CD14-positive monocyte (primary cell): ENCODE data around the gene NDUFS2. TPM values are rescaled to one million over a fixed set of nuclear protein-coding genes. Genes with fewer than 3 reads are reported as not detected.
"Not testable (repeated sequence)": the region's sequence is repeated elsewhere in the genome, so short reads cannot be mapped to it uniquely, and the experiment has no call there.

Experiments used
- DNase-seq, 3 donors: peaks; one replicate each; pipeline ENCODE4 v3.0.0-alpha.2; 2011 to 2022
- H2AFZ ChIP-seq: 2 replicates; pipeline ENCODE4 v1.6.0; 2012; ENCODE audit warnings: mild to moderate bottlenecking, low read depth, low read length, inconsistent platforms; ENCODE audit not compliant: insufficient read depth, poor library complexity, severe bottlenecking
- H3K27ac ChIP-seq, 2 donors: 1 replicate in 1 of 2; 2 replicates in 1 of 2; pipeline ENCODE4 v1.5.1; 2012 to 2013; ENCODE audit warnings: low read length in 2 of 2, control low read depth in 1 of 2, inconsistent platforms in 1 of 2, low read depth in 1 of 2, mild to moderate bottlenecking in 1 of 2
- H3K27me3 ChIP-seq, 2 donors: one replicate each; pipeline versions ENCODE4 v1.6.0 to v1.6.1; 2011 to 2013; ENCODE audit warnings: low read length in 2 of 2; ENCODE audit not compliant: control insufficient read depth in 2 of 2, insufficient read depth in 2 of 2
- H3K36me3 ChIP-seq, 2 donors: replicated peaks in 1 of 2; 1 replicate in 1 of 2; 2 replicates in 1 of 2; pipeline versions ENCODE4 v1.5.1 to v1.6.1; 2012 to 2013; ENCODE audit warnings: low read length in 2 of 2, control low read depth in 1 of 2, inconsistent platforms in 1 of 2, mild to moderate bottlenecking in 1 of 2; ENCODE audit not compliant: insufficient read depth in 2 of 2, control insufficient read depth in 1 of 2
- H3K4me1 ChIP-seq, 2 donors: 1 replicate in 1 of 2; 2 replicates in 1 of 2; pipeline versions ENCODE4 v1.5.1 to v1.6.1; 2012 to 2013; ENCODE audit warnings: low read length in 2 of 2, control low read depth in 1 of 2, inconsistent platforms in 1 of 2, mild to moderate bottlenecking in 1 of 2, moderate library complexity in 1 of 2; ENCODE audit not compliant: insufficient read depth in 2 of 2, control insufficient read depth in 1 of 2
- H3K4me2 ChIP-seq: replicated peaks from 2 replicates; pipeline ENCODE3; 2012; ENCODE audit warnings: low read length, moderate library complexity, mild to moderate bottlenecking; ENCODE audit not compliant: poor library complexity, severe bottlenecking; ENCODE audit errors: extremely low read depth
- H3K4me3 ChIP-seq, 3 experiments: fragments of 200-600 bp in 1 of 3; sonication (generic) in 1 of 3; replicated peaks in 1 of 3; 1 replicate in 2 of 3; 2 replicates in 1 of 3; pipeline ENCODE4 v1.5.1; 2011 to 2013; ENCODE audit warnings: low read length in 3 of 3, mild to moderate bottlenecking in 3 of 3, control low read depth in 2 of 3, low read depth in 2 of 3, inconsistent platforms in 1 of 3, moderate library complexity in 1 of 3
- H3K79me2 ChIP-seq: 2 replicates; pipeline ENCODE4 v1.6.0; 2012; ENCODE audit warnings: mild to moderate bottlenecking, control low read depth, inconsistent platforms, low read length, moderate library complexity; ENCODE audit not compliant: insufficient read depth
- H3K9ac ChIP-seq: 2 replicates; pipeline ENCODE4 v1.6.0; 2017; ENCODE audit warnings: low read length, mild to moderate bottlenecking; ENCODE audit not compliant: insufficient read depth, poor library complexity, severe bottlenecking
- H3K9me3 ChIP-seq, 2 donors: replicated peaks in 1 of 2; 1 replicate in 1 of 2; 2 replicates in 1 of 2; pipeline versions ENCODE4 v1.5.1 to v1.6.1; 2012 to 2013; ENCODE audit warnings: low read length in 2 of 2, control low read depth in 1 of 2; ENCODE audit not compliant: control insufficient read depth in 1 of 2, insufficient read depth in 1 of 2
- H4K20me1 ChIP-seq: 2 replicates; pipeline ENCODE4 v1.6.0; 2012; ENCODE audit warnings: mild to moderate bottlenecking, low read length, control low read depth, moderate library complexity; ENCODE audit not compliant: insufficient read depth
- H3K27ac Mint-ChIP-seq, 7 donors: one replicate each; pipeline ENCODE4 v1.8.0; 2020; ENCODE audit warnings: mild to moderate bottlenecking in 7 of 7, mixed read lengths in 7 of 7, moderate library complexity in 6 of 7, inconsistent platforms in 2 of 7
- H3K27me3 Mint-ChIP-seq, 3 donors: one replicate each; pipeline ENCODE4 v1.8.0; 2021 to 2022; ENCODE audit warnings: low read depth in 3 of 3, mild to moderate bottlenecking in 3 of 3, mixed read lengths in 3 of 3, moderate library complexity in 3 of 3, inconsistent platforms in 1 of 3
- H3K36me3 Mint-ChIP-seq, 2 donors: one replicate each; pipeline ENCODE4 v1.8.0; 2020; ENCODE audit warnings: mixed read lengths in 2 of 2, inconsistent platforms in 1 of 2, mild to moderate bottlenecking in 1 of 2
- H3K4me1 Mint-ChIP-seq: one replicate; pipeline ENCODE4 v1.8.0; 2020; ENCODE audit warnings: mild to moderate bottlenecking, mixed read lengths
- H3K4me3 Mint-ChIP-seq, 2 donors: one replicate each; pipeline ENCODE4 v1.8.0; 2020; ENCODE audit warnings: mild to moderate bottlenecking in 2 of 2, mixed read lengths in 2 of 2, moderate library complexity in 1 of 2
- H3K9me3 Mint-ChIP-seq, 7 donors: one replicate each; pipeline ENCODE4 v1.8.0; 2020 to 2022; ENCODE audit warnings: mixed read lengths in 7 of 7, mild to moderate bottlenecking in 6 of 7, moderate library complexity in 6 of 7, inconsistent platforms in 2 of 7
- CTCF ChIP-seq: fragments of 200-600 bp; IDR thresholded peaks from one replicate; pipeline ENCODE4 v1.8.0; 2022; ENCODE audit warnings: antibody characterized with exemption, mild to moderate bottlenecking
- WGBS: methylation state at CpG from one replicate; pipeline ENCODE4 v1.1.5; 2013; ENCODE audit warnings: missing lambda C conversion rate; ENCODE audit not compliant: insufficient coverage; 5-methylcytosine and 5-hydroxymethylcytosine counted together
- intact Hi-C, 2 donors: fragments of 100-400 bp; cut with micrococcal nuclease; formaldehyde crosslinking; loops; one replicate each; pipeline versions ENCODE4 v1.15.0 to v1.15.1; 2023
- polyA plus RNA-seq, 3 donors: library from polyadenylated mRNA; depleted of rRNA in 1 of 3; unstranded in 2 of 3; stranded (reverse) in 1 of 3; fragments of 300-500 nt in 2 of 3; fragments of >200 nt in 1 of 3; fragmentation: Illumina TruSeq in 2 of 3; gene quantifications; 1 replicate in 2 of 3; 2 replicates in 1 of 3; pipeline ENCODE4 v1.2.3, GENCODE V29; 2012 to 2021

Gene NDUFS2
- polyA plus RNA-seq, 3 donors, result 87.5 to 119 (median 101) TPM

GRCh38 chr1:161250829-161251228 lies 48.7 kb downstream of the NDUFS2 start:
- Histone ChIP-seq H3K4me2 (no peak overlapping the region), H4K20me1 (no peaks in the 10 kb centered on the region), H3K4me1 (no peaks in the 10 kb centered on the region), H3K9me3 (no peaks in the 10 kb centered on the region), H3K9ac (no peak overlapping the region), H3K4me3 (no peak overlapping the region), H3K79me2 (no peaks in the 10 kb centered on the region), H3K36me3 (no peaks in the 10 kb centered on the region), H3K27ac (no peak overlapping the region), H3K27me3 (no peaks in the 10 kb centered on the region), H2AFZ (no peak overlapping the region)
- TF ChIP-seq CTCF, result no peak
- no peaks in the 10 kb centered on the region for H3K36me3 Mint-ChIP-seq
- intact Hi-C loops, result no loop called here
- H3K4me1 Mint-ChIP-seq, result peaks cover 5% of the 10 kb centered on the region
- 96% methylated on average over 4 of the region's 7 CpGs for WGBS
- H3K4me3 Mint-ChIP-seq, result no peak overlapping the region
- peaks cover 0 to 4% (median 3%) of the 10 kb centered on the region in 3 donors for H3K27me3 Mint-ChIP-seq
- no peak overlapping the region for H3K27ac Mint-ChIP-seq
- H3K9me3 Mint-ChIP-seq, result peaks cover 6 to 17% (median 8%) of the 10 kb centered on the region in 7 donors
- DNase-seq, result no peak

- Mint-ChIP-seq H3K36me3 (no peaks in the 10 kb centered on the region), H3K27me3 (peaks cover 0 to 4% (median 3%) of the 10 kb centered on the region in 3 donors)
- intact Hi-C loops, result no loop called here
Measured at GRCh38 chr1:161251579-161251978, 49.4 kb downstream of the NDUFS2 start.

GRCh38 chr1:161255302-161255701 lies 53.1 kb downstream of the NDUFS2 start:
- H3K27ac ChIP-seq, H2AFZ ChIP-seq, H3K4me3 Mint-ChIP-seq, H3K27ac Mint-ChIP-seq, intact Hi-C loops, H3K9ac ChIP-seq, H3K4me3 ChIP-seq, H3K4me2 ChIP-seq, H3K4me1 ChIP-seq, H3K36me3 ChIP-seq, DNase-seq, H3K79me2 ChIP-seq, H4K20me1 ChIP-seq: not testable (repeated sequence)
- peaks cover 22 to 36% (median 24%) of the 10 kb centered on the region in 7 donors for H3K9me3 Mint-ChIP-seq
- peaks cover 19% of the 10 kb centered on the region for H3K4me1 Mint-ChIP-seq
- peaks cover 12 to 14% of the 10 kb centered on the region in 2 donors for H3K36me3 Mint-ChIP-seq
- Histone ChIP-seq H3K9me3 (peaks cover 23 to 42% of the 10 kb centered on the region in 2 donors), H3K27me3 (peaks cover 28 to 37% of the 10 kb centered on the region in 2 donors)
- no CpG with 5 or more reads among the region's 5 CpGs for WGBS
- peaks cover 35 to 42% (median 35%) of the 10 kb centered on the region in 3 donors for H3K27me3 Mint-ChIP-seq

More at GRCh38 chr1:161251579-161251978, 49.4 kb downstream of the NDUFS2 start:
- Mint-ChIP-seq H3K4me1 (peaks cover 5% of the 10 kb centered on the region), H3K4me3 (no peak overlapping the region), H3K9me3 (peaks cover 8 to 23% (median 10%) of the 10 kb centered on the region in 7 donors), H3K27ac (peak overlapping the region in 1 of 7 donors; percentile 50)
- Histone ChIP-seq H3K27ac (no peak overlapping the region), H3K9ac (no peak overlapping the region), H4K20me1 (no peaks in the 10 kb centered on the region), H3K4me2 (no peak overlapping the region), H3K79me2 (no peaks in the 10 kb centered on the region), H3K27me3 (no peaks in the 10 kb centered on the region), H2AFZ (no peak overlapping the region), H3K4me3 (no peak overlapping the region), H3K36me3 (no peaks in the 10 kb centered on the region), H3K9me3 (peaks cover 2 to 7% of the 10 kb centered on the region in 2 donors), H3K4me1 (no peaks in the 10 kb centered on the region)
- no peak for DNase-seq
- WGBS, result 97% methylated on average over 8 of the region's 8 CpGs
- no peak for TF ChIP-seq CTCF
